H9 (cell line): ENCODE measurements around the gene ABLIM1. TPM values are rescaled to one million over a fixed set of nuclear protein-coding genes. Genes with fewer than 3 reads are reported as not detected.

Source experiments
- DNase-seq: peaks from one replicate; pipeline ENCODE4 v3.0.0-alpha.2; 2017
- H2AFZ ChIP-seq: one replicate; pipeline ENCODE4 v1.6.1; 2013; ENCODE audit warnings: mild to moderate bottlenecking, low read length, control low read depth, moderate library complexity
- H2AK5ac ChIP-seq: 2 replicates; pipeline ENCODE4 v1.6.1; 2013; ENCODE audit warnings: low read length, control low read depth, mixed read lengths; ENCODE audit not compliant: insufficient read length
- H2BK120ac ChIP-seq: one replicate; pipeline ENCODE4 v1.6.1; 2013; ENCODE audit warnings: low read depth, mild to moderate bottlenecking, low read length, control low read depth, inconsistent platforms; ENCODE audit not compliant: poor library complexity, severe bottlenecking
- H2BK12ac ChIP-seq: 2 replicates; pipeline ENCODE4 v1.6.1; 2013; ENCODE audit warnings: low read length, control low read depth, mixed read lengths, low read depth; ENCODE audit not compliant: insufficient read length
- H2BK15ac ChIP-seq: 2 replicates; pipeline ENCODE4 v1.6.1; 2013; ENCODE audit warnings: low read depth, low read length, control low read depth
- H2BK20ac ChIP-seq: one replicate; pipeline ENCODE4 v1.6.1; 2013; ENCODE audit warnings: low read depth, mild to moderate bottlenecking, low read length, control low read depth, inconsistent platforms; ENCODE audit not compliant: poor library complexity, severe bottlenecking
- H2BK5ac ChIP-seq: 2 replicates; pipeline ENCODE4 v1.6.1; 2013; ENCODE audit warnings: low read length, control low read depth, mixed read lengths; ENCODE audit not compliant: insufficient read length
- H3K14ac ChIP-seq: 2 replicates; pipeline ENCODE4 v1.6.1; 2013; ENCODE audit warnings: low read length, control low read depth; ENCODE audit not compliant: insufficient read depth
- H3K18ac ChIP-seq: 2 replicates; pipeline ENCODE4 v1.6.1; 2013; ENCODE audit warnings: low read depth, mild to moderate bottlenecking, mixed read lengths, low read length, control low read depth; ENCODE audit not compliant: insufficient read length
- H3K23ac ChIP-seq: 2 replicates; pipeline ENCODE4 v1.6.1; 2013; ENCODE audit warnings: low read length, control low read depth, mixed read lengths, low read depth; ENCODE audit not compliant: insufficient read length
- H3K23me2 ChIP-seq: 2 replicates; pipeline ENCODE4 v1.6.1; 2013; ENCODE audit warnings: low read depth, mild to moderate bottlenecking, mixed read lengths, low read length, control low read depth; ENCODE audit not compliant: insufficient read length, poor library complexity, severe bottlenecking
- H3K27ac ChIP-seq: 2 replicates; pipeline ENCODE4 v1.5.1; 2013; ENCODE audit warnings: low read length, control low read depth, mixed read lengths, low read depth; ENCODE audit not compliant: insufficient read length
- H3K27me3 ChIP-seq: 2 replicates; pipeline ENCODE4 v1.6.1; 2013; ENCODE audit warnings: low read length, control low read depth, inconsistent platforms; ENCODE audit not compliant: insufficient read depth
- H3K4ac ChIP-seq: 2 replicates; pipeline ENCODE4 v1.6.1; 2013; ENCODE audit warnings: low read depth, mild to moderate bottlenecking, control low read depth, inconsistent platforms, low read length, moderate library complexity
- H3K4me1 ChIP-seq: 2 replicates; pipeline ENCODE4 v1.6.1; 2013; ENCODE audit warnings: low read length, control low read depth, inconsistent platforms; ENCODE audit not compliant: insufficient read depth
- H3K4me2 ChIP-seq: 2 replicates; pipeline ENCODE4 v1.6.1; 2013; ENCODE audit warnings: low read length, control low read depth, mixed read lengths; ENCODE audit not compliant: insufficient read length, insufficient read depth
- H3K56ac ChIP-seq: 2 replicates; pipeline ENCODE4 v1.6.1; 2013; ENCODE audit warnings: low read depth, mild to moderate bottlenecking, mixed read lengths, low read length, control low read depth; ENCODE audit not compliant: insufficient read length
- H3K79me1 ChIP-seq: 2 replicates; pipeline ENCODE4 v1.6.1; 2013; ENCODE audit warnings: low read depth, mild to moderate bottlenecking, moderate library complexity, low read length, control low read depth, inconsistent platforms; ENCODE audit not compliant: insufficient read depth, poor library complexity, severe bottlenecking
- H3K79me2 ChIP-seq: 2 replicates; pipeline ENCODE4 v1.6.1; 2013; ENCODE audit warnings: low read length, control low read depth, inconsistent platforms; ENCODE audit not compliant: insufficient read depth
- H3K9ac ChIP-seq: 2 replicates; pipeline ENCODE4 v1.6.1; 2013; ENCODE audit warnings: low read length, control low read depth, mixed read lengths; ENCODE audit not compliant: insufficient read length; ENCODE audit errors: extremely low read depth
- H3K9me3 ChIP-seq: one replicate; pipeline ENCODE4 v1.6.1; 2013; ENCODE audit warnings: low read depth, low read length, inconsistent platforms; ENCODE audit not compliant: control insufficient read depth
- H3T11ph ChIP-seq: one replicate; pipeline ENCODE4 v1.6.1; 2013; ENCODE audit warnings: mild to moderate bottlenecking, low read length, control low read depth, inconsistent platforms
- H4K20me1 ChIP-seq: one replicate; pipeline ENCODE4 v1.6.1; 2013; ENCODE audit not compliant: control insufficient read depth, insufficient read length, insufficient read depth
- H4K5ac ChIP-seq: 2 replicates; pipeline ENCODE4 v1.6.1; 2013; ENCODE audit warnings: low read depth, mild to moderate bottlenecking, mixed read lengths, low read length, control low read depth; ENCODE audit not compliant: insufficient read length
- H4K8ac ChIP-seq: replicated peaks from 2 replicates; pipeline ENCODE4 v1.6.1; 2013; ENCODE audit warnings: low read length, control low read depth, mixed read lengths, low read depth; ENCODE audit not compliant: insufficient read length
- H4K91ac ChIP-seq: 2 replicates; pipeline ENCODE4 v1.6.1; 2013; ENCODE audit warnings: low read depth, mild to moderate bottlenecking, moderate library complexity, mixed read lengths, low read length, control low read depth; ENCODE audit not compliant: insufficient read length
- H3K27ac Mint-ChIP-seq, 3 experiments: 2 replicates in 2 of 3; 3 replicates in 1 of 3; pipeline ENCODE4 v1.8.0; 2020 to 2021; ENCODE audit warnings: mixed read lengths in 3 of 3, mild to moderate bottlenecking in 1 of 3, moderate library complexity in 1 of 3
- H3K27me3 Mint-ChIP-seq: 2 replicates; pipeline ENCODE4 v1.8.0; 2021; ENCODE audit warnings: low read depth, mild to moderate bottlenecking, moderate library complexity, mixed read lengths
- H3K36me3 Mint-ChIP-seq, 3 experiments: 2 replicates in 2 of 3; 3 replicates in 1 of 3; pipeline ENCODE4 v1.8.0; 2020 to 2021; ENCODE audit warnings: low read depth in 3 of 3, mixed read lengths in 3 of 3; ENCODE audit not compliant: insufficient read depth in 1 of 3
- H3K4me1 Mint-ChIP-seq, 2 experiments: 2 replicates each; pipeline ENCODE4 v1.8.0; 2020; ENCODE audit warnings: mixed read lengths in 2 of 2
- H3K4me3 Mint-ChIP-seq, 2 experiments: 2 replicates in 1 of 2; 3 replicates in 1 of 2; pipeline ENCODE4 v1.8.0; 2020 to 2021; ENCODE audit warnings: mild to moderate bottlenecking in 2 of 2, mixed read lengths in 2 of 2, moderate library complexity in 1 of 2
- H3K9me3 Mint-ChIP-seq, 2 experiments: 2 replicates in 1 of 2; 3 replicates in 1 of 2; pipeline ENCODE4 v1.8.0; 2020; ENCODE audit warnings: mild to moderate bottlenecking in 2 of 2, mixed read lengths in 2 of 2, moderate library complexity in 1 of 2
- WGBS: extraction: QIAGEN DNeasy Blood & Tissue Kit; methylation state at CpG from one replicate; pipeline ENCODE4 v1.1.7; 2013; ENCODE audit warnings: missing lambda C conversion rate, low lambda C conversion rate, mixed read lengths; ENCODE audit not compliant: insufficient read length; ENCODE audit errors: extremely low coverage; 5-methylcytosine and 5-hydroxymethylcytosine counted together
- total RNA-seq: library from RNA; stranded (reverse); gene quantifications from 2 replicates; pipeline ENCODE4 v1.2.1, GENCODE V29; 2021
- TF ChIP-seq, protein P1 (sequence below): fragments of 200-600 bp; sonication (generic); conservative IDR thresholded peaks from 3 replicates; pipeline ENCODE4 v1.8.0; 2021; ENCODE audit warnings: antibody characterized with exemption, mild to moderate bottlenecking

The ABLIM1 gene
- total RNA-seq, 1 experiment from 2014 or later = 32.1 TPM

DNA sequence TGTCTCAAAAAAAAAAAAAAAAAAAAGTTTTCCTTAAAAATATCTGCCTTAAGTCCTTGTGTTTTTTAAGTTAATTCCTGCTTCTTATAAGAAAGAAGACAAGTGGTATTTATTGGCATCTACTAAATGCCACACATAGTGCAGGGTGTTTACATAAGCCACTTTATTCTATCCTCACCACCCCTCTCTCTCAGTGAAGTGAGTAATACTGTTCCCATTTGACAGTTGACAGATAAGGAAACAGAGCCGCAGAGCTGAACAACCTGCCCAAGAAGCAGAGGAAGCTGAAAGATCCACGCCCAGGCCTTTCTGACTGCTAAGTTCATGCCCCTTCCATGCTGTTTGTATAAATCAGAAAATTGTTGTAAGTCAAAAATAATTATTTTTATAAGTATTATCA lies 54.1 kb downstream of the ABLIM1 start:
- Histone ChIP-seq H2BK20ac (no peak overlapping the region), H4K91ac (no peak overlapping the region), H2AK5ac (no peak overlapping the region), H3K23me2 (no peaks in the 10 kb centered on the region), H3K4me1 (no peaks in the 10 kb centered on the region; the same call in 1 of the 2 replicates), H3K9ac (no peak overlapping the region), H3K4me2 (no peak overlapping the region), H2BK12ac (no peak overlapping the region), H2BK15ac (no peak overlapping the region), H3K27me3 (no peaks in the 10 kb centered on the region), H3T11ph (no peak overlapping the region), H2AFZ (no peak overlapping the region), H3K56ac (no peak overlapping the region), H3K9me3 (no peaks in the 10 kb centered on the region), H3K79me2 (no peaks in the 10 kb centered on the region), H4K8ac (no peak overlapping the region), H3K27ac (no peak overlapping the region), H4K20me1 (no peaks in the 10 kb centered on the region), H3K18ac (no peak overlapping the region), H3K23ac (no peak overlapping the region), H3K4ac (no peak overlapping the region), H4K5ac (no peak overlapping the region), H3K14ac (no peak overlapping the region), H3K79me1 (no peaks in the 10 kb centered on the region), H2BK120ac (no peak overlapping the region), H2BK5ac (no peak overlapping the region)
- WGBS = no CpG with 5 or more reads among the region's 2 CpGs
- peaks cover 6 to 15% of the 10 kb centered on the region in 2 experiments; a peak in 2 of 4 replicates for H3K4me1 Mint-ChIP-seq
- H3K27me3 Mint-ChIP-seq = no peaks in the 10 kb centered on the region
- no peaks in the 10 kb centered on the region for H3K9me3 Mint-ChIP-seq
- no peak overlapping the region for H3K4me3 Mint-ChIP-seq
- TF ChIP-seq, protein P1, sequence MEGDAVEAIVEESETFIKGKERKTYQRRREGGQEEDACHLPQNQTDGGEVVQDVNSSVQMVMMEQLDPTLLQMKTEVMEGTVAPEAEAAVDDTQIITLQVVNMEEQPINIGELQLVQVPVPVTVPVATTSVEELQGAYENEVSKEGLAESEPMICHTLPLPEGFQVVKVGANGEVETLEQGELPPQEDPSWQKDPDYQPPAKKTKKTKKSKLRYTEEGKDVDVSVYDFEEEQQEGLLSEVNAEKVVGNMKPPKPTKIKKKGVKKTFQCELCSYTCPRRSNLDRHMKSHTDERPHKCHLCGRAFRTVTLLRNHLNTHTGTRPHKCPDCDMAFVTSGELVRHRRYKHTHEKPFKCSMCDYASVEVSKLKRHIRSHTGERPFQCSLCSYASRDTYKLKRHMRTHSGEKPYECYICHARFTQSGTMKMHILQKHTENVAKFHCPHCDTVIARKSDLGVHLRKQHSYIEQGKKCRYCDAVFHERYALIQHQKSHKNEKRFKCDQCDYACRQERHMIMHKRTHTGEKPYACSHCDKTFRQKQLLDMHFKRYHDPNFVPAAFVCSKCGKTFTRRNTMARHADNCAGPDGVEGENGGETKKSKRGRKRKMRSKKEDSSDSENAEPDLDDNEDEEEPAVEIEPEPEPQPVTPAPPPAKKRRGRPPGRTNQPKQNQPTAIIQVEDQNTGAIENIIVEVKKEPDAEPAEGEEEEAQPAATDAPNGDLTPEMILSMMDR = no peak
- H3K27ac Mint-ChIP-seq = no peak overlapping the region
- DNase-seq = no peak
- H3K36me3 Mint-ChIP-seq = no peaks in the 10 kb centered on the region
